H1 (cell line): ENCODE results near the gene KCNB1. TPM values are rescaled to one million over a fixed set of nuclear protein-coding genes. Genes with fewer than 3 reads are reported as not detected.

ENCODE experiments used
- CTCF ChIA-PET: fragments of 300-600 bp; sonication (Branson Sonifier 250); formaldehyde crosslinking; loops from one replicate; lab custom pipeline; 2021; ENCODE audit not compliant: partially characterized antibody; lab: Charles Lee
- POLR2A ChIA-PET: fragments of 300-600 bp; sonication (Branson Sonifier 250); formaldehyde crosslinking; loops from one replicate; lab custom pipeline; 2021; ENCODE audit warnings: inconsistent platforms; ENCODE audit not compliant: partially characterized antibody; lab: Charles Lee
- DNase-seq, 2 experiments: peaks; one replicate each; pipeline versions ENCODE4 v3.0.0 to v3.0.0-alpha.2; 2010 to 2022; ENCODE audit warnings: low spot score in 2 of 2, low read depth in 1 of 2, mixed read lengths in 1 of 2
- FAIRE-seq: peaks from 2 replicates; lab custom pipeline; 2011; peaks lifted over from hg19 to GRCh38; lab: Jason Lieb, UNC
- H2AFZ ChIP-seq: 2 replicates; pipeline ENCODE4 v1.8.1; 2012; ENCODE audit warnings: low read length, inconsistent platforms
- H2AK5ac ChIP-seq: 2 replicates; pipeline ENCODE4 v1.6.1; 2013; ENCODE audit warnings: low read depth, low read length
- H2BK120ac ChIP-seq: replicated peaks from 2 replicates; pipeline ENCODE3; 2013; ENCODE audit warnings: low read depth, low read length, inconsistent platforms
- H2BK12ac ChIP-seq: 2 replicates; pipeline ENCODE4 v1.6.1; 2013; ENCODE audit warnings: low read depth, low read length
- H2BK15ac ChIP-seq: 2 replicates; pipeline ENCODE4 v1.6.1; 2013; ENCODE audit warnings: low read length
- H2BK20ac ChIP-seq: 2 replicates; pipeline ENCODE4 v1.6.1; 2013; ENCODE audit warnings: low read length
- H2BK5ac ChIP-seq: 2 replicates; pipeline ENCODE4 v1.6.1; 2013; ENCODE audit warnings: low read depth, low read length
- H3K14ac ChIP-seq: 2 replicates; pipeline ENCODE4 v1.6.1; 2013; ENCODE audit warnings: inconsistent platforms; ENCODE audit not compliant: insufficient read length
- H3K18ac ChIP-seq: 2 replicates; pipeline ENCODE4 v1.6.1; 2013; ENCODE audit warnings: low read length; ENCODE audit errors: extremely low read depth
- H3K23ac ChIP-seq: 2 replicates; pipeline ENCODE4 v1.6.1; 2013; ENCODE audit warnings: inconsistent platforms; ENCODE audit not compliant: insufficient read length
- H3K23me2 ChIP-seq: 2 replicates; pipeline ENCODE4 v1.6.1; 2013; ENCODE audit warnings: low read depth, low read length
- H3K27ac ChIP-seq: 2 replicates; pipeline ENCODE4 v1.6.1; 2011; ENCODE audit warnings: low read depth, low read length, inconsistent platforms
- H3K27me3 ChIP-seq, 4 experiments: replicated peaks in 1 of 4; 1 replicate in 1 of 4; 2 replicates in 3 of 4; pipeline versions ENCODE4 v1.6.1 to v1.8.1; 2011 to 2013; ENCODE audit warnings: low read length in 3 of 4, mild to moderate bottlenecking in 3 of 4, inconsistent platforms in 2 of 4, mixed read lengths in 2 of 4, moderate library complexity in 1 of 4; ENCODE audit not compliant: control insufficient read depth in 3 of 4, insufficient read depth in 3 of 4; ENCODE audit errors: extremely low read depth in 1 of 4
- H3K36me3 ChIP-seq, 4 experiments: 2 replicates each; pipeline versions ENCODE4 v1.6.1 to v1.8.1; 2011 to 2013; ENCODE audit warnings: mild to moderate bottlenecking in 4 of 4, low read length in 3 of 4, moderate library complexity in 2 of 4, control low read depth in 1 of 4, inconsistent platforms in 1 of 4; ENCODE audit not compliant: insufficient read depth in 4 of 4, control insufficient read depth in 2 of 4
- H3K4ac ChIP-seq: replicated peaks from 2 replicates; pipeline ENCODE3; 2013; ENCODE audit warnings: low read length, low read depth, mixed read lengths, inconsistent platforms; ENCODE audit not compliant: insufficient read length
- H3K4me1 ChIP-seq, 4 experiments: replicated peaks in 1 of 4; 1 replicate in 1 of 4; 2 replicates in 3 of 4; pipeline versions ENCODE4 v1.6.1 to v1.8.1; 2011 to 2013; ENCODE audit warnings: low read length in 3 of 4, inconsistent platforms in 2 of 4, mixed read lengths in 1 of 4; ENCODE audit not compliant: insufficient read depth in 4 of 4, control insufficient read depth in 3 of 4
- H3K4me2 ChIP-seq, 2 experiments: 2 replicates each; pipeline versions ENCODE4 v1.6.1 to v1.8.1; 2011 to 2013; ENCODE audit warnings: low read depth in 2 of 2, low read length in 2 of 2, control low read depth in 1 of 2, inconsistent platforms in 1 of 2, mild to moderate bottlenecking in 1 of 2; ENCODE audit not compliant: insufficient read depth in 1 of 2
- H3K4me3 ChIP-seq, 4 experiments: fragments of 200-600, 300-600 bp in 1 of 4; sonication (generic), shearing (Covaris generic), sonication (Bioruptor Twin) in 1 of 4; 2 replicates each; pipeline versions ENCODE4 v1.5.1 to v1.8.1; 2011 to 2016; ENCODE audit warnings: low read length in 4 of 4, low read depth in 3 of 4, control low read depth in 2 of 4, inconsistent platforms in 2 of 4, mild to moderate bottlenecking in 2 of 4, mixed read lengths in 1 of 4, moderate library complexity in 1 of 4; ENCODE audit not compliant: insufficient read depth in 2 of 4; ENCODE audit errors: extremely low read depth in 1 of 4
- H3K56ac ChIP-seq: replicated peaks from 2 replicates; pipeline ENCODE3; 2013; ENCODE audit warnings: low read depth, mild to moderate bottlenecking, mixed read lengths, low read length, inconsistent platforms; ENCODE audit not compliant: insufficient read length
- H3K79me1 ChIP-seq: 2 replicates; pipeline ENCODE4 v1.6.1; 2013; ENCODE audit warnings: low read depth, low read length, control low read depth
- H3K79me2 ChIP-seq, 2 experiments: 2 replicates each; pipeline versions ENCODE4 v1.6.1 to v1.8.1; 2012 to 2013; ENCODE audit warnings: low read length in 2 of 2, mild to moderate bottlenecking in 2 of 2, inconsistent platforms in 1 of 2; ENCODE audit not compliant: insufficient read depth in 2 of 2, control insufficient read depth in 1 of 2
- H3K9ac ChIP-seq, 4 experiments: replicated peaks in 1 of 4; 1 replicate in 1 of 4; 2 replicates in 3 of 4; pipeline versions ENCODE4 v1.6.1 to v1.8.1; 2011 to 2013; ENCODE audit warnings: low read depth in 3 of 4, low read length in 3 of 4, control low read depth in 2 of 4, mild to moderate bottlenecking in 2 of 4, moderate library complexity in 2 of 4, inconsistent platforms in 1 of 4; ENCODE audit errors: extremely low read depth in 1 of 4
- H3K9me3 ChIP-seq, 2 experiments: 2 replicates each; pipeline versions ENCODE4 v1.6.1 to v1.8.1; 2012 to 2013; ENCODE audit warnings: mild to moderate bottlenecking in 2 of 2, moderate library complexity in 2 of 2, control low read depth in 1 of 2, inconsistent platforms in 1 of 2, low read depth in 1 of 2, low read length in 1 of 2, mixed read lengths in 1 of 2; ENCODE audit not compliant: insufficient read depth in 2 of 2
- H4K20me1 ChIP-seq, 2 experiments: replicated peaks in 1 of 2; 2 replicates each; pipeline versions ENCODE3 to v1.8.1; 2011 to 2013; ENCODE audit warnings: inconsistent platforms in 2 of 2, low read length in 2 of 2, mild to moderate bottlenecking in 1 of 2; ENCODE audit not compliant: insufficient read depth in 2 of 2, control insufficient read depth in 1 of 2
- H4K5ac ChIP-seq: 2 replicates; pipeline ENCODE4 v1.6.1; 2013; ENCODE audit warnings: low read length, low read depth, mixed read lengths, inconsistent platforms; ENCODE audit not compliant: insufficient read length
- H4K8ac ChIP-seq: 2 replicates; pipeline ENCODE4 v1.8.0; 2013; ENCODE audit warnings: mild to moderate bottlenecking, moderate library complexity, low read length, inconsistent platforms; ENCODE audit not compliant: insufficient read depth; ENCODE audit errors: extremely low read depth
- H4K91ac ChIP-seq: replicated peaks from 2 replicates; pipeline ENCODE3; 2013; ENCODE audit warnings: low read length, mixed read lengths, inconsistent platforms; ENCODE audit not compliant: insufficient read length
- CREB1 ChIP-seq: IDR thresholded peaks from 2 replicates; pipeline ENCODE4 v1.6.1; 2012; ENCODE audit warnings: inconsistent platforms
- KDM1A ChIP-seq: fragments of 200-600, 300-600 bp; sonication (generic); IDR thresholded peaks from 2 replicates; pipeline ENCODE4 v1.7.1; 2016; ENCODE audit warnings: mild to moderate bottlenecking, low read length, borderline replicate concordance
- RAD21 ChIP-seq, 2 experiments: IDR thresholded peaks in 1 of 2; conservative IDR thresholded peaks in 1 of 2; 2 replicates each; pipeline ENCODE4 v1.6.1; 2011; ENCODE audit warnings: low read depth in 2 of 2, low read length in 2 of 2, improper control_type of control experiment in 1 of 2, inconsistent platforms in 1 of 2, mild to moderate bottlenecking in 1 of 2, moderate library complexity in 1 of 2
- RXRA ChIP-seq: IDR thresholded peaks from 2 replicates; pipeline ENCODE4 v1.6.1; 2011; ENCODE audit warnings: low read depth, mild to moderate bottlenecking, low read length, moderate library complexity; ENCODE audit not compliant: insufficient read depth
- SIX5 ChIP-seq: IDR thresholded peaks from 2 replicates; pipeline ENCODE4 v1.6.1; 2011; ENCODE audit warnings: mild to moderate bottlenecking, low read depth, low read length
- WGBS, 2 experiments: shearing (Covaris generic) in 1 of 2; methylation state at CpG; one replicate each; pipeline versions ENCODE4 v1.1.6 to v1.1.7; 2013 to 2015; ENCODE audit warnings: low lambda C conversion rate in 2 of 2, mixed read lengths in 2 of 2, inconsistent platforms in 1 of 2, low coverage in 1 of 2, missing lambda C conversion rate in 1 of 2; ENCODE audit not compliant: insufficient replicate concordance in 2 of 2, insufficient coverage in 1 of 2, insufficient read length in 1 of 2; ENCODE audit errors: extremely low coverage in 1 of 2, missing lambda C conversion rate in 1 of 2; 5-methylcytosine and 5-hydroxymethylcytosine counted together
- polyA plus RNA-seq, 7 experiments: library from polyadenylated mRNA; depleted of rRNA in 3 of 7; stranded (reverse) in 5 of 7; unstranded in 2 of 7; fragments of >200 nt in 5 of 7; fragments of 200-250 nt in 2 of 7; gene quantifications; 1 replicate in 5 of 7; 2 replicates in 1 of 7; 4 replicates in 1 of 7; pipeline versions ENCODE4 v1.2.1 to v1.2.3, GENCODE V29; 2011 to 2013; ENCODE audit warnings: missing spikeins in 2 of 7, mixed read lengths in 2 of 7
- total RNA-seq: library from RNA; stranded (reverse); fragmentation: NEBNext Ultra II Directional; extraction: Animal tissue kit (Norgen Biotek cat#: 25700); gene quantifications from 2 replicates; pipeline ENCODE4 v1.2.1, GENCODE V29; 2021
- TF ChIP-seq, protein P1 (sequence below): IDR thresholded peaks from 2 replicates; pipeline ENCODE4 v1.6.1; 2012; ENCODE audit warnings: inconsistent platforms
- TF ChIP-seq, protein P2 (sequence below), 3 experiments: IDR thresholded peaks; 1 replicate in 2 of 3; 2 replicates in 1 of 3; pipeline versions ENCODE4 v1.5.1 to v1.6.1; 2011; ENCODE audit warnings: low read length in 3 of 3, mild to moderate bottlenecking in 3 of 3, inconsistent platforms in 2 of 3, low read depth in 1 of 3, moderate library complexity in 1 of 3; ENCODE audit not compliant: insufficient read depth in 1 of 3; ENCODE audit errors: control extremely low read depth in 1 of 3

KCNB1 gene
- total and polyA plus RNA-seq, 2 of the 8 experiments (the other 6 are each of a cell fraction or from before 2014, with no cell fraction given) = 0.58 to 0.67 TPM

DNA sequence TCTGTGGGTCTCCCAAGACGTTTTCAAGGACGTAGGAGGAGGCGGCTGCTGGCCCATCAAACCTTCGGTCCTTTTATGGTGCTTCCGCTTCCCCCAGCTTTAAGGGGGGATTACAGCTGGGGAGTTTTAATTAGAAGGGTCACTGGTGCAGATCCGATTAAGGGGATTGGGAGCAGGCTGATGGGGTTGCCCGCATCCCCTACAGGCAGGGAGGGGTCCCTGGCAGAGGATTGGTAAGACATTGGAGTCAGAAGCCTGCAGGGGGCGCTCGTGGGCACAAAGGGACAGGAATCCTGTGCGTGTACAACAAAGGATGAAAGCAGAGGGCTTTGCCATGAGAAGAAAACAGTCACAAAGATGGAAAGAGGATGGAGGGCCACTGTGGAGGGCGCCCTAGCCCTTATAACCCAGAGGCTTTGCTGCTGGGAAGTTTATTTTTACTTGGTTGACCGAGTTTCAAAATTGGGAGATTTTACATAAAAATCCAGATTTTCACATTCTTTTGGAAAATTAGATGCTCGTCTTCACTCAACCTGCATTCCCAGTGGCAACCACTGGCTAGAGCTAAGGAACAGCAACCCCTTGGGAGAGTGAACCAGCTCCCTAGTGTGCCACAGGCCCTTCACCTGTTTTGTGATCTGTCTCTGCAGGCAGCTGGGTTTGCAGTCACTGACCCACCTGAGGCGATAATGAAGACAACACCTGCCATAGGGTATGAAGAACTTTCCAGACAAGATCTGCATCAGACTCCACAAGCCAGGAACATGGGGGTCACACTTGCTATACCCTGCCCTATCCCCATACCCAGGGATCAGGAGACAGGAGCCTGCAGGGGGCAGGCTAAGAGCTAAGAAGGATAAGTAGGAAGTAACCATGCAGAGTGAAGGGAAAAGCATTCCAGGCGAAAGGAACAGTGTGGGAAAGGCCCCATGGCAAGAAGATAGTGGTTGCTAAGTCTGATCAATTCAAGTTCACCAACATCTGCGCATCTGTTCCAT, 97.7 kb downstream of the KCNB1 start:
- Histone ChIP-seq H3K23ac (no peak overlapping the region), H3K79me2 (no peaks in the 10 kb centered on the region), H4K8ac (no peak overlapping the region), H3K4me3 (no peak overlapping the region), H4K20me1 (no peaks in the 10 kb centered on the region), H2BK15ac (peak overlapping the region; percentile 37; the same call in 1 of the 2 replicates), H3K23me2 (no peaks in the 10 kb centered on the region), H3K14ac (no peak overlapping the region), H2BK120ac (no peak overlapping the region), H4K91ac (no peak overlapping the region), H3K27me3 (no peaks in the 10 kb centered on the region; a peak in 1 of 7 replicates), H2AFZ (no peak overlapping the region), H3K4ac (no peak overlapping the region), H3K4me2 (no peak overlapping the region), H3K36me3 (no peaks in the 10 kb centered on the region), H2AK5ac (no peak overlapping the region), H3K9me3 (no peaks in the 10 kb centered on the region), H3K4me1 (peaks cover 2 to 8% (median 4%) of the 10 kb centered on the region in 4 experiments; a peak in 4 of 7 replicates), H3K18ac (no peak overlapping the region; the same call in 1 of the 2 replicates), H3K9ac (no peak overlapping the region), H4K5ac (no peak overlapping the region), H3K79me1 (no peaks in the 10 kb centered on the region), H2BK5ac (no peak overlapping the region), H2BK20ac (no peak overlapping the region), H2BK12ac (no peak overlapping the region), H3K27ac (no peak overlapping the region), H3K56ac (no peak overlapping the region)
- ChIA-PET CTCF (interaction anchor here (0.6 to 7.9 kb wide), 63 partner anchors 10 to 865 kb away, joined by 3 to 70 read pairs (median 5); partner anchors contain the start of gene KCNB1), POLR2A (interaction anchor here (0.9 to 1.3 kb wide), 3 partner anchors 100 to 114 kb away, joined by 3 to 4 read pairs (median 3); no protein-coding TSS in a partner anchor)
- no peak for FAIRE-seq
- 49% methylated on average over 16 of the region's 16 CpGs; no CpG with 5 or more reads in 1 of the 2 experiments for WGBS, 2 experiments
- peak; percentile 71 to 98 for DNase-seq
- TF ChIP-seq KDM1A = peak; percentile 4; the same call in 1 of the 2 replicates
- TF ChIP-seq, protein P1, sequence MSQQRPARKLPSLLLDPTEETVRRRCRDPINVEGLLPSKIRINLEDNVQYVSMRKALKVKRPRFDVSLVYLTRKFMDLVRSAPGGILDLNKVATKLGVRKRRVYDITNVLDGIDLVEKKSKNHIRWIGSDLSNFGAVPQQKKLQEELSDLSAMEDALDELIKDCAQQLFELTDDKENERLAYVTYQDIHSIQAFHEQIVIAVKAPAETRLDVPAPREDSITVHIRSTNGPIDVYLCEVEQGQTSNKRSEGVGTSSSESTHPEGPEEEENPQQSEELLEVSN = no peak
- TF ChIP-seq CREB1 = peak; percentile 41; the same call in 1 of the 2 replicates
- TF ChIP-seq, protein P2, sequence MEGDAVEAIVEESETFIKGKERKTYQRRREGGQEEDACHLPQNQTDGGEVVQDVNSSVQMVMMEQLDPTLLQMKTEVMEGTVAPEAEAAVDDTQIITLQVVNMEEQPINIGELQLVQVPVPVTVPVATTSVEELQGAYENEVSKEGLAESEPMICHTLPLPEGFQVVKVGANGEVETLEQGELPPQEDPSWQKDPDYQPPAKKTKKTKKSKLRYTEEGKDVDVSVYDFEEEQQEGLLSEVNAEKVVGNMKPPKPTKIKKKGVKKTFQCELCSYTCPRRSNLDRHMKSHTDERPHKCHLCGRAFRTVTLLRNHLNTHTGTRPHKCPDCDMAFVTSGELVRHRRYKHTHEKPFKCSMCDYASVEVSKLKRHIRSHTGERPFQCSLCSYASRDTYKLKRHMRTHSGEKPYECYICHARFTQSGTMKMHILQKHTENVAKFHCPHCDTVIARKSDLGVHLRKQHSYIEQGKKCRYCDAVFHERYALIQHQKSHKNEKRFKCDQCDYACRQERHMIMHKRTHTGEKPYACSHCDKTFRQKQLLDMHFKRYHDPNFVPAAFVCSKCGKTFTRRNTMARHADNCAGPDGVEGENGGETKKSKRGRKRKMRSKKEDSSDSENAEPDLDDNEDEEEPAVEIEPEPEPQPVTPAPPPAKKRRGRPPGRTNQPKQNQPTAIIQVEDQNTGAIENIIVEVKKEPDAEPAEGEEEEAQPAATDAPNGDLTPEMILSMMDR (IDR thresholded peaks at IDR 0.05; ENCODE audit: control extremely low read depth in 1 of 3, insufficient read depth in 1 of 3, low read depth in 1 of 3, low read length in 3 of 3) = peak; percentile 77 to 92 (median 89)
- no peak for TF ChIP-seq SIX5
- no peak for TF ChIP-seq RXRA
- peak; percentile 53 to 71 for TF ChIP-seq RAD21 (IDR thresholded peaks at IDR 0.05 in 1 of 2, conservative IDR thresholded peaks at IDR 0.05 in 1 of 2; ENCODE audit: low read depth in 2 of 2, low read length in 2 of 2)
